ENCODE measurements around the gene PCBP2.
"Not testable (repeated sequence)": the region's sequence is repeated elsewhere in the genome, so short reads cannot be mapped to it uniquely, and the experiment has no call there.

Gene PCBP2

DNA sequence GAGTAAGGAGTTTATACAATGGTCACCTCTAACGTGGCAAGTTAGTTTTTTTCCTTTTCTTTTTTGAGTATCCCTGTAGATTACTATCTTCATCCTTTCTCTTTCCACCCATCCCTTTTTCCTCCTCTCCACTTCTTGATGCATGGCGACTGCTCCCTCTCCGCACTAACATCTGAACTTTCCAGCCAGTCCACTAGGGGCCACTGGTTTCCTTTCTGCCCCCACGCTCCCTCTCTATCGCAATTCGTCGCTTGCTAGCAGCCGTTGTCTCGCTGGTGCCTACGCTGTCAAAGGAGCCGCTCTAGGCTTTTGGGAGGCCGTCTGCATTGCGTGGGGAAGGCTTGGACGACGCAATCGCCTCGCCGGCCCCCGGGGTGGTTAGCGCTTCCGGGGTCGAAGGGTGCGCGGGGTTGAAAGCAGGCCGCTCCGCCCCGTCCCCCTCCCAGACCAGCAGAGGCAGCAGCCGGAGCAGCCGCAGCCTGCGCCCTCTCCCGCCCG lies at the start of gene PCBP2:
Gene PCBP2, plus strand, starts transcription at position 442 of the 498 bp plus-strand sequence. CDS start 2,699 bp downstream, outside the sequence.
- peak; percentile 88 for TF ChIP-seq CTCF (conservative IDR thresholded peaks at IDR 0.05; ENCODE audit: low read depth)
- DNase-seq (ENCODE audit: low spot score): peak; percentile 97
- H3K27ac ChIP-seq: peak within 1 kb of the TSS; percentile 89
- ChIA-PET CTCF (interaction anchor here (0.6 kb wide), 1 partner anchor 89 kb away, joined by 5 read pairs; no protein-coding TSS in a partner anchor), POLR2A (ENCODE audit: low non-redundant PET) (no interaction called here)

DNA sequence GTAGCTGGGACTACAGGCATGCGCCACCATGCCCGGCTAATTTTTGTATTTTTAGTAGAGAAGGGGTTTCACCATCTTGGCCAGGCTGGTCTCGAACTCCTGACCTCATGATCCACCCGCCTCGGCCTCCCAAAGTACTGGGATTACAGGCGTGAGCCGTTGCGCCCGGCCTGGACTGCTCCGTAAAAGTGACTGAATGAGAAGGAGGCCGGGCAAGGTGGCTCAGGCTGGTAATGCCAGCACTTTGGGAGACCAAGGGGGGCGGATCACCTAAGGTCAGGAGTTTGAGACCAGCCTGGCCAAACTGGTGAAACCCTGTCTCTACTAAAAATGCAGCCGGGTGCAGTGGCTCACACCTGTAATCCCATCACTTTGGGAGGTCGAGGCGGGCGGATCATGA lies 49.6 kb upstream of the PCBP2 start:
- DNase-seq (ENCODE audit: low spot score); CTCF ChIA-PET; POLR2A ChIA-PET (ENCODE audit: low non-redundant PET): not testable (repeated sequence)
- 0 out of 2 replicates have a peak overlapping the region, but pooled peaks have one; percentile 9 for H3K27ac ChIP-seq

GRCh38 chr12:53402871-53403270 lies 49.0 kb upstream of the PCBP2 start:
- ChIA-PET POLR2A (ENCODE audit: low non-redundant PET) (no interaction called here), CTCF (no interaction called here)
- no peak for DNase-seq (ENCODE audit: low spot score)
- H3K27ac ChIP-seq: 0 out of 2 replicates have a peak overlapping the region, but pooled peaks have one; percentile 9
- no peak for TF ChIP-seq CTCF (conservative IDR thresholded peaks at IDR 0.05; ENCODE audit: low read depth)

- H3K27ac ChIP-seq: no peak overlapping the region
- POLR2A ChIA-PET (ENCODE audit: low non-redundant PET): no interaction called here
- no peak for DNase-seq (ENCODE audit: low spot score)
- no peak for TF ChIP-seq CTCF (conservative IDR thresholded peaks at IDR 0.05; ENCODE audit: low read depth)
- CTCF ChIA-PET: interaction anchor here (1.3 kb wide), 1 partner anchor 10 kb away, joined by 5 read pairs; no protein-coding TSS in a partner anchor
Measured at GRCh38 chr12:53410951-53411350, 41.0 kb upstream of the PCBP2 start.

GRCh38 chr12:53413485-53414204 lies 38.3 kb upstream of the PCBP2 start:
- H3K27ac ChIP-seq: no peak overlapping the region
- DNase-seq (ENCODE audit: low spot score): no peak
- POLR2A ChIA-PET (ENCODE audit: low non-redundant PET): no interaction called here
- CTCF ChIA-PET: interaction anchor here (0.5 to 2.0 kb wide), 3 partner anchors 61 to 108 kb away, joined by 3 to 7 read pairs (median 3); no protein-coding TSS in a partner anchor
- no peak for TF ChIP-seq CTCF (conservative IDR thresholded peaks at IDR 0.05; ENCODE audit: low read depth)

DNA sequence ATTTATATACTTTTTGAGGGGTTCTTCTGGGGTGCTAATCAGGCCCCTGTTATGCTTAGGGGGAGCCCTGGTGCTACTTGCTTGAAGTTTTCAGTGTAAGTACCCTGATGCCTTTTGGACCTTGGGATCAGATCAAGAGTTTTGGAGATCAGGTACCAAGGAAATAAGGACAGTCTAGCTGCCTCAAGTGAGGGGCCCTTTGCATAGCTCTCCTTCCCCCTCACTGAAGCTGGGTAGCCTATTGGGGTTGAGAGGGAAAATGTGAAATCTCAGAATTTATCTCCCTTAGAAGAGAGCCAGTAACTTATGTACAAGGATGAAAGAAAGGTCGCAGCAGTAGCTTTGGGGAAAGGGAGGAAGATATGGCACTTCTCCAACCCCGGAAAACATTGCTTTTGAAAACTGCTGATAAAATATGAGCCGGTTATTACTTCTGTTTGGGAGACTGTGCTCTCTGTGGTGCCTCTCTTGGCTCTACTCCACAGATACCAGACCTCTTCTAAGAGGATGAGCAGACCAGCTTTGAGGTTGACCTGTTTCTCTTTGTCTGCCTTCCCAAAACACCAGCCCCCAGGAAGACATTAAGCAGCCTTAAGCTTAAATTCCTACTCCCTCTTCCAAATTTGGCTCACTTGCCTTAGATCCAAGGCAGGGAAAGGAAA lies 37.0 kb upstream of the PCBP2 start:
- ChIA-PET CTCF (interaction anchor here (0.6 to 2.0 kb wide), 2 partner anchors 62 to 94 kb away, joined by 4 to 7 read pairs; no protein-coding TSS in a partner anchor), POLR2A (ENCODE audit: low non-redundant PET) (no interaction called here)
- no peak for TF ChIP-seq CTCF (conservative IDR thresholded peaks at IDR 0.05; ENCODE audit: low read depth)
- H3K27ac ChIP-seq: no peak overlapping the region
- DNase-seq (ENCODE audit: low spot score): no peak

DNA sequence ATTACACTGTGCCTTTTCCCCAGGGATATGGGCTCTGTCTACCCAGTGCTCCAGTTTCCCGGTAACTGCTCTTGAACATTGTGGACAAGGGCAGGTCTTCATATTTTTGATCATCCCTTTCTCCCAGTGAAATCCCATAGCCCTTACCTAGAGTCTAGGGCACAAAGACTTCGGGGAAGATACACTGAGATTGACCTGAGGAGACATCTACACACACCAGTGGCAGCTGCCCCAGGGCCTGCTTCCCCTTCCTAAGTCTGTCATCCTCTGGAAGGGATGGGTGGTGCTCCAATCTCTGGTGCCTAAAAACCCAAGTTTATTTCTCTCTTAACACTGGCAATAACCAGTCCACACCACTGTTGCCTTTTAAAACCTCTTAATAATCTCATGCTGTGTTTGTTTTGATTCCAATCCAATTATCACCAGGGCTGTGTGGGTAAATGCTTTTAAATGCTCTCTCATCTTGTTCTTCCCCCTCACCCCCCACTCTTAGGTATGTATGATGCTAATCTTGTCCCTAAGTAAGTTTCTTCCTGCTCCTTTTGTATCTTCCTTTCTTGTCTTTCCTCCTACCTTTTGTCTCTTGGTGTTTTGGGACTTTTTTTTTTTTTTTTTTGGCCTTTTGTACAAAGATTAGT lies 36.0 kb upstream of the PCBP2 start:
- not testable (repeated sequence) for DNase-seq (ENCODE audit: low spot score); H3K27ac ChIP-seq
- CTCF ChIA-PET: interaction anchor here (2.0 kb wide), 1 partner anchor 63 kb away, joined by 7 read pairs; no protein-coding TSS in a partner anchor

DNA sequence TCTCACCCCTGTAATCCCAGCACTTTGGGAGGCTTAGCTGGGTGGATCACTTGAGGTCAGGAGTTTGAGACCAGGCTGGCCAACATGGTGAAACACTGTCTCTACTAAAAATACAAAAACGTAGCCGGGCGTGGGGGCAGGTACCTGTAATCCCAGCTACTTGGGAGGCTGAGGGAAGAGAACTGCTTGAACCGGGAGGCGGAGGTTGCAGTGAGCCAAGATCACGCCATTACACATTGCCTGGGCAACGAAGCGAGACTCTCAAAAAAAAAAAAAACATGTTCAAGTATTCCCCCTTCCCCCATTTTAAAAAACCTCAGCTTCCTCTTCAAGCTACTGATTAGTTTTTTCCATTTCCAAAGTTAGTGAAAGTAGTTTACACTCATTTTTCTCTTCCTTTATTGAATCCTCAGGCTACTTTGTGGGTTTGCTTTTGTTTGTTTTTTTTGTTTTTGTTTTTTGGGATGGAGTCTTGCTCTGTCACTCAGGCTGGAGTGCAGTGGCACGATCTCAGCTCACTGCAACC lies 34.5 kb upstream of the PCBP2 start:
- not testable (repeated sequence) for H3K27ac ChIP-seq; DNase-seq (ENCODE audit: low spot score)
- ChIA-PET POLR2A (ENCODE audit: low non-redundant PET) (interaction anchor here (0.6 to 0.7 kb wide), 2 partner anchors 38 to 72 kb away, joined by 3 to 4 read pairs; no protein-coding TSS in a partner anchor), CTCF (interaction anchor here (0.6 to 1.0 kb wide), 3 partner anchors 23 to 65 kb away, joined by 3 to 8 read pairs (median 4); no protein-coding TSS in a partner anchor)

More for the DNA sequence above, 36.0 kb upstream of the PCBP2 start:
- POLR2A ChIA-PET (ENCODE audit: low non-redundant PET): not testable (repeated sequence)
